ENCODE measurements around the gene TEX14.

GRCh38 chr17:58640202-58640601 lies 51.6 kb downstream of the TEX14 start:
- TF ChIP-seq EZH2 (IDR thresholded peaks at IDR 0.05; ENCODE audit: low read depth) (no peak), CTCF (conservative IDR thresholded peaks at IDR 0.05) (no peak)

Measured in PC-9 (cell line).